GM21360 (cell line): ENCODE results near the gene CALR3.
A peak's percentile ranks its signal among the peaks of the same experiment; 100 is the strongest.
"Not testable (repeated sequence)": the region's sequence is repeated elsewhere in the genome, so short reads cannot be mapped to it uniquely, and the experiment has no call there.

Source experiments
- ATAC-seq: cut with Tn5 transposase; IDR thresholded peaks from one replicate; pipeline ENCODE4 v1.9.1; 2021; ENCODE audit warnings: mild to moderate bottlenecking, moderate library complexity; ENCODE audit not compliant: unreplicated experiment

CALR3 gene

GRCh38 chr19:16495982-16496612 is at the start of gene CALR3, which contains the start of gene C19orf44:
CALR3 (minus strand) TSS chr19:16496167; CDS start chr19:16496129, 38 bp downstream.
C19orf44 (plus strand) TSS chr19:16496394; CDS start chr19:16500793, 4,399 bp downstream.
- peak; percentile 97 for ATAC-seq

- ATAC-seq: no peak
Measured at GRCh38 chr19:16544473-16545231, 48.7 kb upstream of the CALR3 start.

GRCh38 chr19:16543734-16544133 is 47.8 kb upstream of the CALR3 start:
- ATAC-seq: not testable (repeated sequence)

GRCh38 chr19:16542910-16543472 is 47.0 kb upstream of the CALR3 start:
- no peak for ATAC-seq

- ATAC-seq: peak; percentile 74
Measured at GRCh38 chr19:16542045-16542909, 46.3 kb upstream of the CALR3 start, which contains the start of gene CHERP. CHERP (minus strand) TSS chr19:16542437; CDS start chr19:16542378, 59 bp downstream.

GRCh38 chr19:16541526-16542044 is 45.6 kb upstream of the CALR3 start:
- ATAC-seq: peak; percentile 10

GRCh38 chr19:16540948-16541347 is 45.0 kb upstream of the CALR3 start:
- no peak for ATAC-seq

GRCh38 chr19:16537111-16537510 is 41.1 kb upstream of the CALR3 start:
- ATAC-seq: no peak

- ATAC-seq: no peak
Measured at GRCh38 chr19:16536130-16536529, 40.2 kb upstream of the CALR3 start.

- no peak for ATAC-seq
Measured at GRCh38 chr19:16535381-16535780, 39.4 kb upstream of the CALR3 start.

GRCh38 chr19:16532440-16533234 is 36.7 kb upstream of the CALR3 start:
- no peak for ATAC-seq

GRCh38 chr19:16531380-16531669 is 35.4 kb upstream of the CALR3 start:
- no peak for ATAC-seq

- no peak for ATAC-seq
Measured at GRCh38 chr19:16530540-16531379, 34.8 kb upstream of the CALR3 start.

GRCh38 chr19:16529466-16530144 is 33.6 kb upstream of the CALR3 start:
- no peak for ATAC-seq

GRCh38 chr19:16527971-16528521 is 32.1 kb upstream of the CALR3 start:
- ATAC-seq: no peak

- no peak for ATAC-seq
Measured at GRCh38 chr19:16527334-16527935, 31.5 kb upstream of the CALR3 start.

- ATAC-seq: no peak
Measured at GRCh38 chr19:16525751-16526481, 29.9 kb upstream of the CALR3 start.
